Activated CD4-positive, alpha-beta T cell treated with anti-CD3 and anti-CD28 coated beads, Interleukin-10, Interleukin-2, amounts not matched to agents 100 ng/mL and 50 ng/mL, durations not matched to agents 16 hours and 8 hours (primary cell): Measurements from ENCODE around the gene GALNT9.
"Not testable (repeated sequence)": the region's sequence is repeated elsewhere in the genome, so short reads cannot be mapped to it uniquely, and the experiment has no call there.

ENCODE experiments used
- DNase-seq: peaks from one replicate; pipeline ENCODE4 v3.0.0-alpha.2; 2020

Gene GALNT9

GRCh38 chr12:132152953-132153352, 176.4 kb downstream of the GALNT9 start:
- no peak for DNase-seq

GRCh38 chr12:132152411-132152821, 177.0 kb downstream of the GALNT9 start:
- no peak for DNase-seq

- DNase-seq = no peak
Measured at GRCh38 chr12:132151766-132152410, 177.5 kb downstream of the GALNT9 start.

- DNase-seq = no peak
Measured at GRCh38 chr12:132151145-132151765, 178.1 kb downstream of the GALNT9 start.

- DNase-seq = no peak
Measured at GRCh38 chr12:132150780-132151144, 178.6 kb downstream of the GALNT9 start.

GRCh38 chr12:132149526-132149925, 179.9 kb downstream of the GALNT9 start:
- not testable (repeated sequence) for DNase-seq

- no peak for DNase-seq
Measured at GRCh38 chr12:132148368-132149045, 180.9 kb downstream of the GALNT9 start.

GRCh38 chr12:132147423-132148367, 181.7 kb downstream of the GALNT9 start:
- DNase-seq = no peak

GRCh38 chr12:132146772-132147422, 182.5 kb downstream of the GALNT9 start:
- no peak for DNase-seq
